HG03025 (cell line): Measurements from ENCODE around the gene FBXO2.

Experiments used
- ATAC-seq: cut with Tn5 transposase; IDR thresholded peaks from one replicate; pipeline ENCODE4 v1.9.1; 2021; ENCODE audit warnings: mild to moderate bottlenecking, moderate library complexity; ENCODE audit not compliant: unreplicated experiment, low FRiP score

Gene FBXO2

DNA sequence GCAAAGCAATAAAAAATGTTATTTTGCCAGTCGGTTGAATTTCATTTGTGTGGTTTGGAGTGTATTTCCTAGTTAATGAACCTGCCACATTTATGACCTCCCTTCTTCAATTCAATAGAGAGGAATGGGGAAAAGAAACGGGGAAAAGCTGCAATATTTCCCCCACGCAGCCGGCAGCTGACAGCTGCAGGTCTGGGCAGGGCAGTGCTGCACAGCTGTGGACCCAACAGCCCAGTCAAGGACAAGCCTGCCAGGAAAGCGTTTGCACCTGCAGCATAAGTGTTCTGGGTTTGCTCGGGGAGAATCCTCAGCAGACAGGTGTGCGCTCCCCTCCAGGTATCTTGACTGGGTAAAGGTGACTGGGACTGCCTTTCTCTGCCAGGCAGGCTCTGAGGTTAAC is 53.4 kb downstream of the FBXO2 start:
- no peak for ATAC-seq

DNA sequence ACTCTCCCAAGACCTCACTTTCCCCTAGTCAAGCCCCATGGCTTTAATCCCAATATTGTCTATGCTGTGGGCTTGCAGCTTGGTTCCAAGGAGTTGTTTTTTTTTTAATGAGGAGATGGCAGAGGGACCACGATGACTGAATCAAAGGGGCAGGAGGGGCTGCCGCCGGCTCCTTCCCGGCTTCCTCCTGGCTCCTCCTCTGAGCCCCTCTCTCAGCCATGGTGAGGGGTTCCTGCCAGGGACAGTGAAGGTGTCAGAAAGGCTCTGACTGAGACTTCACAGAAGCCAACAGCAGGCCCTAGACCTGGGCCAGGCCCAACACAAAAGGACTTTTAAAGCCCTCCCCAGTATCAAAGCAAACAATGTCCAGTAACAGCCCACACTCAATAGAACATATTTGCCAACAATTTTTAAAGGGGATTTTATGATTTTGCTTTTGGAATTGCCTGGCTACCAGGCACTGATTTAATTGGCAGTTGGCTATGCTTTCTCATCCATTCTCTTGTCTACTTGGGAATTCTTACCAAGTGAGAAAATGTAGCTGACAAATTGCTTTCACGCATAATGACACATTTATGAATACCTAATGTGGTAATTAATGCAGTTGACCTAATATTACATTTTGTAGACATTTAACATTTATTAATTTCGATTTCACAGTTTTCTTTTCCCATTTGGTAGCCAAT is 54.2 kb downstream of the FBXO2 start:
- no peak for ATAC-seq

DNA sequence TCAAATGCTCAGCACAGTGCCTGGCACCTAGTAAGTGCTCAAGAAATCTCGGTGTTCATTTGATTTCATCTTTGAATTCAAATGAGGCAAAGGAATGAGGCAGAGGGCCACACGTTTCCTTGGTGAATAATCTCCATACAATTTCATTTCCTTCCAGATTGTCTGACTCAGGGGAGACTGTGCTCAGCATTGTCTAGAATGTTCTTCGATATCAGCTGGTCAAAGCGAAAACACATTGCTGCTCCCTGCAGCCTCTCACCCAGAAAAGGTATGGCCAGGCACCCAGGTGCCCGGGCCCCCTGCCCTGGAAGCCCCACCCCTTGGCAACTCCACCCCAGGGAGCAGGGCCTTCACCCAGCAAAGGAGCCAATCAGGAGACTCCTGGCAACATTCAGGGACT is 55.8 kb downstream of the FBXO2 start:
- no peak for ATAC-seq
